ENCODE measurements around the gene PAPPA. TPM values are rescaled to one million over a fixed set of nuclear protein-coding genes. Genes with fewer than 3 reads are reported as not detected.

PAPPA gene
- total RNA-seq, 1 experiment from 2014 or later: 0.22 TPM

- TF ChIP-seq, protein P1, sequence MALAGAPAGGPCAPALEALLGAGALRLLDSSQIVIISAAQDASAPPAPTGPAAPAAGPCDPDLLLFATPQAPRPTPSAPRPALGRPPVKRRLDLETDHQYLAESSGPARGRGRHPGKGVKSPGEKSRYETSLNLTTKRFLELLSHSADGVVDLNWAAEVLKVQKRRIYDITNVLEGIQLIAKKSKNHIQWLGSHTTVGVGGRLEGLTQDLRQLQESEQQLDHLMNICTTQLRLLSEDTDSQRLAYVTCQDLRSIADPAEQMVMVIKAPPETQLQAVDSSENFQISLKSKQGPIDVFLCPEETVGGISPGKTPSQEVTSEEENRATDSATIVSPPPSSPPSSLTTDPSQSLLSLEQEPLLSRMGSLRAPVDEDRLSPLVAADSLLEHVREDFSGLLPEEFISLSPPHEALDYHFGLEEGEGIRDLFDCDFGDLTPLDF (CRISPR knock-in tag; IDR thresholded peaks at IDR 0.05): no peak
These were observed 240.5 kb downstream of the PAPPA start (continued) for GRCh38 chr9:116394070-116394469.

GRCh38 chr9:116394894-116395698 lies 241.5 kb downstream of the PAPPA start:
- H3K36me3 Mint-ChIP-seq: no peaks in the 10 kb centered on the region
- no peaks in the 10 kb centered on the region for H3K27me3 Mint-ChIP-seq (ENCODE audit: low read depth)
- H3K4me3 Mint-ChIP-seq: no peak overlapping the region
- H3K4me1 Mint-ChIP-seq: no peaks in the 10 kb centered on the region
- TF ChIP-seq ZNF423 (CRISPR knock-in tag; IDR thresholded peaks at IDR 0.05): no peak
- no peak for TF ChIP-seq SOX15 (CRISPR knock-in tag; IDR thresholded peaks at IDR 0.05)
- TF ChIP-seq CREM (CRISPR knock-in tag; IDR thresholded peaks at IDR 0.05): no peak
- no peak for TF ChIP-seq NFYB (CRISPR knock-in tag; conservative IDR thresholded peaks at IDR 0.05; ENCODE audit: low read depth)
- no peak for TF ChIP-seq SMAD3 (CRISPR knock-in tag; IDR thresholded peaks at IDR 0.05; ENCODE audit: borderline replicate concordance)
- no peak for TF ChIP-seq RORB (CRISPR knock-in tag; IDR thresholded peaks at IDR 0.05)
- TF ChIP-seq, protein P2, sequence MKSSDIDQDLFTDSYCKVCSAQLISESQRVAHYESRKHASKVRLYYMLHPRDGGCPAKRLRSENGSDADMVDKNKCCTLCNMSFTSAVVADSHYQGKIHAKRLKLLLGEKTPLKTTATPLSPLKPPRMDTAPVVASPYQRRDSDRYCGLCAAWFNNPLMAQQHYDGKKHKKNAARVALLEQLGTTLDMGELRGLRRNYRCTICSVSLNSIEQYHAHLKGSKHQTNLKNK (CRISPR knock-in tag; IDR thresholded peaks at IDR 0.05): no peak
- TF ChIP-seq, protein P3, sequence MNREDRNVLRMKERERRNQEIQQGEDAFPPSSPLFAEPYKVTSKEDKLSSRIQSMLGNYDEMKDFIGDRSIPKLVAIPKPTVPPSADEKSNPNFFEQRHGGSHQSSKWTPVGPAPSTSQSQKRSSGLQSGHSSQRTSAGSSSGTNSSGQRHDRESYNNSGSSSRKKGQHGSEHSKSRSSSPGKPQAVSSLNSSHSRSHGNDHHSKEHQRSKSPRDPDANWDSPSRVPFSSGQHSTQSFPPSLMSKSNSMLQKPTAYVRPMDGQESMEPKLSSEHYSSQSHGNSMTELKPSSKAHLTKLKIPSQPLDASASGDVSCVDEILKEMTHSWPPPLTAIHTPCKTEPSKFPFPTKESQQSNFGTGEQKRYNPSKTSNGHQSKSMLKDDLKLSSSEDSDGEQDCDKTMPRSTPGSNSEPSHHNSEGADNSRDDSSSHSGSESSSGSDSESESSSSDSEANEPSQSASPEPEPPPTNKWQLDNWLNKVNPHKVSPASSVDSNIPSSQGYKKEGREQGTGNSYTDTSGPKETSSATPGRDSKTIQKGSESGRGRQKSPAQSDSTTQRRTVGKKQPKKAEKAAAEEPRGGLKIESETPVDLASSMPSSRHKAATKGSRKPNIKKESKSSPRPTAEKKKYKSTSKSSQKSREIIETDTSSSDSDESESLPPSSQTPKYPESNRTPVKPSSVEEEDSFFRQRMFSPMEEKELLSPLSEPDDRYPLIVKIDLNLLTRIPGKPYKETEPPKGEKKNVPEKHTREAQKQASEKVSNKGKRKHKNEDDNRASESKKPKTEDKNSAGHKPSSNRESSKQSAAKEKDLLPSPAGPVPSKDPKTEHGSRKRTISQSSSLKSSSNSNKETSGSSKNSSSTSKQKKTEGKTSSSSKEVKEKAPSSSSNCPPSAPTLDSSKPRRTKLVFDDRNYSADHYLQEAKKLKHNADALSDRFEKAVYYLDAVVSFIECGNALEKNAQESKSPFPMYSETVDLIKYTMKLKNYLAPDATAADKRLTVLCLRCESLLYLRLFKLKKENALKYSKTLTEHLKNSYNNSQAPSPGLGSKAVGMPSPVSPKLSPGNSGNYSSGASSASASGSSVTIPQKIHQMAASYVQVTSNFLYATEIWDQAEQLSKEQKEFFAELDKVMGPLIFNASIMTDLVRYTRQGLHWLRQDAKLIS (CRISPR knock-in tag; IDR thresholded peaks at IDR 0.05; ENCODE audit: borderline replicate concordance): no peak
- TF ChIP-seq TP53 (CRISPR knock-in tag; IDR thresholded peaks at IDR 0.05): no peak
- no peak for TF ChIP-seq AR (CRISPR knock-in tag; IDR thresholded peaks at IDR 0.05)
- no peak for TF ChIP-seq ZNF396 (CRISPR knock-in tag; IDR thresholded peaks at IDR 0.05; ENCODE audit: borderline replicate concordance)
- TF ChIP-seq ZNF232 (CRISPR knock-in tag; IDR thresholded peaks at IDR 0.05): no peak
- no peaks in the 10 kb centered on the region for H3K9me3 Mint-ChIP-seq
- ChIA-PET POLR2A (no interaction called here), CTCF (no interaction called here)
- no peak overlapping the region for H3K27ac Mint-ChIP-seq
- ATAC-seq (no peak; the same call in 1 of the 2 replicates), DNase-seq (ENCODE audit: low spot score) (no peak)

DNA sequence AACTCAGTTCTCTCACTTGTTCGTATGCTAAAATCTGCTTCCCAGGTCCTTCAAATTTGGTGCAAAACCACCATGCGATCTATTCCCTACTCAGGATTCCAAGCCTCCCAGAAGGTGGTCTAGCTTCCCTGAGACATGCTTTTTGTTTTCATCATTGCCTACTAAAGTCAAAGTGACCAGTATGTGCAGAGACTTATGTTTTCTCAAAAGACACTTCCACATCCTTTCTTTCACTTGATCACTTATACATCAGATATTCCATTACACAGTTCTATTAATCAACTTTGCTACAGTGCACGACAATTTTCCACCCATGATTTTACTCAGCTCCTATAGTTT lies 242.1 kb downstream of the PAPPA start:
- Mint-ChIP-seq H3K27ac (no peak overlapping the region), H3K9me3 (no peaks in the 10 kb centered on the region), H3K27me3 (ENCODE audit: low read depth) (no peaks in the 10 kb centered on the region), H3K36me3 (no peaks in the 10 kb centered on the region), H3K4me1 (no peaks in the 10 kb centered on the region), H3K4me3 (no peak overlapping the region)
- ATAC-seq (no peak), DNase-seq (ENCODE audit: low spot score) (no peak)
- ChIA-PET CTCF (no interaction called here), POLR2A (no interaction called here)
- TF ChIP-seq FOXK1 (CRISPR knock-in tag; IDR thresholded peaks at IDR 0.05) (no peak), ELF4 (CRISPR knock-in tag; IDR thresholded peaks at IDR 0.05; ENCODE audit: low read depth) (no peak), ZNF423 (CRISPR knock-in tag; IDR thresholded peaks at IDR 0.05) (no peak), ZNF317 (CRISPR knock-in tag; IDR thresholded peaks at IDR 0.05; ENCODE audit: borderline replicate concordance, low read depth) (no peak), CREB1 (CRISPR knock-in tag; IDR thresholded peaks at IDR 0.05) (no peak), ZBTB21 (CRISPR knock-in tag; IDR thresholded peaks at IDR 0.05; ENCODE audit: borderline replicate concordance) (no peak), RORB (CRISPR knock-in tag; IDR thresholded peaks at IDR 0.05) (no peak), IRF2 (CRISPR knock-in tag; IDR thresholded peaks at IDR 0.05; ENCODE audit: borderline replicate concordance, low read depth) (no peak)
- TF ChIP-seq, protein P4, sequence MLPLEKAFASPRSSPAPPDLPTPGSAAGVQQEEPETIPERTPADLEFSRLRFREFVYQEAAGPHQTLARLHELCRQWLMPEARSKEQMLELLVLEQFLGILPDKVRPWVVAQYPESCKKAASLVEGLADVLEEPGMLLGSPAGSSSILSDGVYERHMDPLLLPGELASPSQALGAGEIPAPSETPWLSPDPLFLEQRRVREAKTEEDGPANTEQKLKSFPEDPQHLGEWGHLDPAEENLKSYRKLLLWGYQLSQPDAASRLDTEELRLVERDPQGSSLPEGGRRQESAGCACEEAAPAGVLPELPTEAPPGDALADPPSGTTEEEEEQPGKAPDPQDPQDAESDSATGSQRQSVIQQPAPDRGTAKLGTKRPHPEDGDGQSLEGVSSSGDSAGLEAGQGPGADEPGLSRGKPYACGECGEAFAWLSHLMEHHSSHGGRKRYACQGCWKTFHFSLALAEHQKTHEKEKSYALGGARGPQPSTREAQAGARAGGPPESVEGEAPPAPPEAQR (CRISPR knock-in tag; IDR thresholded peaks at IDR 0.05): no peak
- TF ChIP-seq, protein P5, sequence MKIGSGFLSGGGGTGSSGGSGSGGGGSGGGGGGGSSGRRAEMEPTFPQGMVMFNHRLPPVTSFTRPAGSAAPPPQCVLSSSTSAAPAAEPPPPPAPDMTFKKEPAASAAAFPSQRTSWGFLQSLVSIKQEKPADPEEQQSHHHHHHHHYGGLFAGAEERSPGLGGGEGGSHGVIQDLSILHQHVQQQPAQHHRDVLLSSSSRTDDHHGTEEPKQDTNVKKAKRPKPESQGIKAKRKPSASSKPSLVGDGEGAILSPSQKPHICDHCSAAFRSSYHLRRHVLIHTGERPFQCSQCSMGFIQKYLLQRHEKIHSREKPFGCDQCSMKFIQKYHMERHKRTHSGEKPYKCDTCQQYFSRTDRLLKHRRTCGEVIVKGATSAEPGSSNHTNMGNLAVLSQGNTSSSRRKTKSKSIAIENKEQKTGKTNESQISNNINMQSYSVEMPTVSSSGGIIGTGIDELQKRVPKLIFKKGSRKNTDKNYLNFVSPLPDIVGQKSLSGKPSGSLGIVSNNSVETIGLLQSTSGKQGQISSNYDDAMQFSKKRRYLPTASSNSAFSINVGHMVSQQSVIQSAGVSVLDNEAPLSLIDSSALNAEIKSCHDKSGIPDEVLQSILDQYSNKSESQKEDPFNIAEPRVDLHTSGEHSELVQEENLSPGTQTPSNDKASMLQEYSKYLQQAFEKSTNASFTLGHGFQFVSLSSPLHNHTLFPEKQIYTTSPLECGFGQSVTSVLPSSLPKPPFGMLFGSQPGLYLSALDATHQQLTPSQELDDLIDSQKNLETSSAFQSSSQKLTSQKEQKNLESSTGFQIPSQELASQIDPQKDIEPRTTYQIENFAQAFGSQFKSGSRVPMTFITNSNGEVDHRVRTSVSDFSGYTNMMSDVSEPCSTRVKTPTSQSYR (CRISPR knock-in tag; IDR thresholded peaks at IDR 0.05): no peak

Measured in WTC11 (cell line).